GM19238 (cell line): ENCODE results near the gene NSD2.
A peak's percentile ranks its signal among the peaks of the same experiment; 100 is the strongest.
"Not testable (repeated sequence)": the region's sequence is repeated elsewhere in the genome, so short reads cannot be mapped to it uniquely, and the experiment has no call there.

Source experiments
- DNase-seq: peaks from one replicate; pipeline ENCODE4 v3.0.0; 2011; ENCODE audit warnings: low spot score; ENCODE audit not compliant: insufficient read length

Gene NSD2

DNA sequence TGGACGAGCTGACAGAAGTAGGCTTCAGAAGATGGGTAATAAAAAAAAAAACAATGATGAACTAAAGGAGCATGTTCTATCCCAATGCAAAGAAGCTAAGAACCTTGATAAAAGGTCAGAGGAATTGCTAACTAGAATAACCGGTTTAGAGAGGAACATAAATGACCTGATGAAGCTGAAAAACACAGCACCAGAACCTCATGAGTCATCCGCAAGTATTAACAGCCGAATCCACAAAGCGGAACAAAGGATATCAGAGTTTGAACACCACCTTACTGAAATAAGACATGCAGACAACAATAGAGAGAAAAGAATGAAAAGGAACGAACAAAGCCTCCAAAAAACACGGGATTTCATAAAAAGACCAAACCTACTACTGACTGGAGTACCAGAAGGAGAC, 127.1 kb downstream of the NSD2 start:
- DNase-seq = no peak

DNA sequence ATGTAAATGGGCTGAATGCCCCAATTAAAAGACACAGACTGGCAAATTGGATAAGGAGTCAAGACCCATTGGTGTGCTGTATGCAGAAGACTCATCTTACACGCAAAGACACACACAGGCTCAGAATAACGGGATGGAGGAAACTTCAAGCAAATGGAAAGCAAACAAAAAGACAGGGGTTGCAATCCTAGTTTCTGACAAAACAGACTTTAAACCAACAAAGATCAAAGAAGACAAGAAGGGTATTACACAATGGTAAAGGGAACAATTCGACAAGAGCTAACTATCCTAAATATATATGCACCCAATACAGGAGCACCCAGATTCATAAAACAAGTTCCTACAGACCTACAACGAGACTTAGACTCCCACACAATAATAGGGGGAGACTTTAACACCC, 128.1 kb downstream of the NSD2 start:
- not testable (repeated sequence) for DNase-seq

DNA sequence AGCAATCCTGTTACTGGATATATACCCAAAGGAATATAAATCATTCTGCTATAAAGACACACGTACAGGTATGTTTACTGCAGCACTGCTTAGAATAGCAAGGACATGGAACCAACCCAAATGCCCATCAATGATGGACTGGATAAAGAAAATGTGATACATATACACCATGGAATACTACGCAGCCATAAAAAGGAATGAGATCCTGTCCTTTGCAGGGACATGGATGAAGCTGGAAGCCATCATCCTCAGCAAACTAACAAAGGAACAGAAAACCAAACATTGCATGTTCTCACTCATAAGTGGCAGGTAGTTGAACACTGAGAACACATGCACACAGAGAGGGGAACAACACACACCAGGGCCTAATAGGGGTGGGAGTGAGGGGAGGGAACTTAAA, 132.2 kb downstream of the NSD2 start:
- DNase-seq = not testable (repeated sequence)

DNA sequence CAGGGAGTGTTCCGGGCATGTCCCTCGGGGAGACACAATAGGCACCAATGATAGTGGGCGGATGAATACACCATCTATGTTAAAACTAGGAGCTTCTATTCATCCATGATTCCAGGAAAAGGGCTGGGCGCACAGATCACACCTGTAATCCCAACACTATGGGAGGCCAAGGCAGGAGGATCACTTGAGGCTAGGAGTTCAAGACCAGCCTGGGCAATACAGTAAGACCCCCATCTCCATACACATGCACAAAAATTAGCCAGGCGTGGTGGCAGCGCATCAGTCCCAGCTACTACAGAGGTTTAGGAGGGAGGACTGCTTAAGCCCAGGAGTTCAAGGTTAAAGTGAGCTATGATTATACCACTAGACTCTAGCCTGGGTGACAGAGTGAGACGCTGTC, 135.2 kb downstream of the NSD2 start:
- DNase-seq = no peak

DNA sequence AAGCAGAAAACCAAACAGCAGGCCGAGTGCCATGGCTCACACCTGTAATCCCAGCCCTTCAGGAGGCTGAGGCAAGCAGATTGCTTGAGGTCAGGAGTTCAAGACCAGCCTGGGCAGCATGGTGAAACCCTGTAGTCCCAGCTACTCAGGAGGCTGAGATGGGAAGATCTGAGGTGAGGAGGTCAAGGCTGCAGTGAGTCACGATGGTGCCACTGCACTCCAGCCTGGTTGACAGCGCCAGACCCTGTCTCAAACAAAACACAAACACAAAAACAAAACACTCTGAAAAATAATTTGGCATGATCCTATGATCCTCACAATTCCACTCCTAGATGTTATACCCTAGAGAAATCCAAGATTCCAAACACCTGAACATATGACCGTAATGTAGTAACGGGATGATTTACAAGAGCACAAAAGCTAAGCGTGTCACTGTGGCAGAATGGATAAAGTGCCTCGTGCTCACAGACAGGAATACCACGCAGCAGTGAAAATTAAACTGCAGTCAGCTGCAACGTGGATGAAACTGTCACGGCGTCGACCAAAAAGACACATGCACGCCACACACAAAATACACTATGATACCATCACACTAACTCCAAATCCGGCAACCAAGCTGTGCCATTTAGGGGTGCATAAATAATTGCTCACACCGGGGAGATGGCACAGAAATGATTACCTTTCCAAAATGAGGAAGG, 135.9 kb downstream of the NSD2 start:
- DNase-seq = no peak

DNA sequence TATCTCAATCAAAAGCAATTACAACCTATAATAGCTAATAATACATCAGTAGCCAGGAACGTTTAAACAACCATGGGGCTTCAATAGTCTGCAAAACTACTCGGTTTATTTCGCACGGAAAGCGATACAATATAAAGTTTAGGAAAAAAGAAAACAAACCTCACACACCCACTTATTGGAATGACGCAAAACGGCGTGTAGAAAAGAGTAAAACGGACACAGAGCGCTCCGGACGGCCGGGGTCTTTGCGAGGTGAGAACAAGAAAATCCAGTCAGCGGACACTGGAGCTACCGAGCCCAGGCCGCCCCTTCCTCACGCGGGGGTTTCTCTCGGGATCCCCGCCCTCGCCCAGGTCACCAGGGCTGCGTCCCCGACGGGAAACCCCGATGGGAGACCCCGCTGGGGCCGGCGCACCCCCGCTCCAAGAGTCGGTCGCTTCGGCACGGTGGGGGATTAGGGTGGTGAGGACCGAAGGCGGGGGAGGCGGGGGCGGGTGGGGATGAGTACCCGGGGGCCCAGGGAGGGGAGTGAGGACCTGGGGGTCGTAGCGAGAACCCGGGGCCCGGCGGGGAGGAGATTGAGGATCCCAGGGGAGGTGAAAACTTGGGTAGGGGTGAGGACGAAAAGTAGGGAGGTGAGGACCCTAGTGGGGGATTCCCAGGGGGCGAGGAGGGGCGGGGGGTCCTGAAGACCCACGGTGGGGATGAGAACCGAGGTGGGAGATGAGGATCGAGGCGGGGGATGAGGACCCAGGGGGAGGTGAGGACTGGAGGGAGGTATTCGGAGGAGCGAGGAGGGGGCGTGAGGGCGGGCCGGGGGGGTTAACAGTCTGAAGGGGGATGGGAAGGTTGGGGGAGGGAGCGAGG, 136.8 kb downstream of the NSD2 start:
- no peak for DNase-seq

DNA sequence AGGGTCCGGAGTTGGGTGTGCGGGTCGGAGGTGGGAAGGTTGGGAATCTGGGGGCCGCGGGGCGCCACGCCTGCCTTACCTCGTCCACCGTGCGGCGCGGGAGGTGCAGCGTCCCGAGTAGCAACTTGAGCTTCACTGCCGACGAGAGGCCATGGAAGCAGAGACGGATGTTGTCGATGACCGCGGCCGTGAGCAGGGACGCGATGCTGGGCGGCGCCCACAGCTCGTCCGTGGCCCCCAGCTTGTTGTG, 137.4 kb downstream of the NSD2 start:
- DNase-seq = no peak

DNA sequence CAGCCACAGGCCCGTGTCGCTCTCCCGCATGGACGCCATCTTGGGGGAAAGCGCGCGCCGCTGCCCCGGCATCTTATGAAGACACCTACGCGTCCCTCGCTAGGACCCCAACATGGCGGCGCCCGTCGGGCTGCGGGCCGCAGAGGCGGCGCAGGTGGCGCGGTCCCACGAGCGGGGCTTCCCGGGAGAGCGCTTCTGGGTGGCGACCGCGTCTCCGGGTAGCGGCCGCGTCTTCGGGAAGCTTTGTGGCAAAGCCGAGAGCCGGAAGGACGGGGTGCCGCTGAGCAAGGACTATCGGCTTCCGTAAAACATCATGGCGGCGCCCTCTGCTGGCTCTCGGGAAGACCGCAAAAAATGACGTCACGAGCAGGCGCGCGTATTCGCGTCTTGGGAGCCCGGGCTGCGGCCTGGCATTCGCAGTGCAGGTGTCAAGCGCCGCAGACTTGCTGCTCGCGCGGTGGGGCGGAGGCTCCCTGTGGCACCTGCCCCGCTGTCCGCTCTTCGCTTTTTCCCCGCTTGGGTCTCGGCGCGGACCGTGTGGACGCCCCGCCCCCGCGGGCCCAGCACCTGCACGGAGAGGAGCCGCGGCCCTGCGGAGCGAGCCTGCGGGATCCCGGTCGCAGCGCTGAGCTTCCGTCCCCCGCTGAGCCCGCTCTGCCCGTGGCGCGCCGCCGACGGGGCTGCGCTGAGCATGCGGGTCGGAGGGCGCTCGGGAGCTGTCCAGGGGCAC, 137.9 kb downstream of the NSD2 start, which contains the start of gene NELFA:
Gene NELFA (minus strand): TSS at position 54 of the 730 bp plus-strand sequence. CDS start 15 bp downstream, at position 39.
- DNase-seq = peak; percentile 90

DNA sequence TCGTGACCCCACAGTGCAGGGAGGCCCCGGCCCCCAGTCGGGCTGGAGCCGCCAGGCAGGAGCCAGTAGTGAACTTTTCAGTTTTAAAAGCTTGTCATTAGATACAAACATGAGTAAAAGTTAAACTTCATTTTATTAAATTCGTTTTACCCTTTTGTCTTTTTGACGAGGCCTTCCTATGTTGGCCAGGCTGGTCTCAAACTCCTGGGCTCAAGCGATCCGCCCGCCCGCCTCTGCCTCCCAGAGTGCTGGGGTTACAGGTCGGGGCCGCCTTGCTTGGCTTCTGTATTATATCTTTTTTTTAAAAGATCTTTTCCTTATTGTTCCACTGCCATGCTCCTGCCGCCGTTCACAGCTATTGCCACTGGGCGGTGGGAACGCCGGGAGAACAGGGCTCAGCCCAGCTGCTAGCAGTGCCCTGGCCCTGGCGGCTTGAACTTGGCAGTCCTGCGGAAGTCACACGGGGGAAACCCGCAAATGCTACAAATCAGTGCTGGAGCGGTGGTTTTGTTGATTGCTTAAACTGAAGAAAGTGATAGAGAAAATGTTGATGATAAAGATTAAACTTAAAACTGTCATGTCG, 138.5 kb downstream of the NSD2 start:
- DNase-seq = peak; percentile 49

DNA sequence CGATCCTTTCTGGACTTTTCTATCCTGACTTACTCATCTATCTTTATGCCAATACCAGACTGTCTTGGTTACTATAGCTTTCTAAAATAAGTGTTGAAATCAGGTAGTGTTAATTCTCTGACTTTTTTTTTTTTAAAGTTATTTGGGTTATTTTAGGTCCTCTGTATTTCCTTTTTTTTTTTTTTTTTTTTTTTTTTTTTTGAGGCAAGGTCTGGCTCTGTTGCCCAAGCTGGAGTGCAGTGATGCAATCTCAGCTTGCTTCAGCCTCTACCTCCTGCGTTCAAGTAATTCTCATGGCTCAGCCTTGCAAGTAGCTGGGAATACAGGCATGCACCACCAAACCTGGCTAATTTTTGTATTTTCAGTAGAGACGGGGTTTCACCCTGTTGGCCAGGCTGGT, 140.4 kb downstream of the NSD2 start:
- DNase-seq = no peak

DNA sequence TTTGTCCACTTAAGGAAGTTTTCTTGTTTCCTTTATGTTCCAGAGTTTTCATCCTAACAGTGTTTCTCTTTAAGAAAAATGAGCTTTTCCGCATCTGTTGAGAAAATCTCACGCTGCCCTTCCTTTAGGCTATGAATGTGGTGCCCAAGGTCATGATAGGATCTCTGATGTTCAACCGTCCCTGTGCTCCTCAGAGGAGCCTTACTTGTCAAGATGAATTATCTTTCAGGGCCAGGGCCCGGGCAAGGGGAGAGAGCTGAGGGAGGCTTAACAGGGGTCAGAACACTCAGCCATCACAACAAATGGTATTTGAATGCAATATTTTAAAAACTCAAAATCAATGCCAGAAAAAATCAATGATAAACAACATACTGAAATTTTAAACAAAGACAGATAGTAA, 143.8 kb downstream of the NSD2 start:
- DNase-seq = no peak

DNA sequence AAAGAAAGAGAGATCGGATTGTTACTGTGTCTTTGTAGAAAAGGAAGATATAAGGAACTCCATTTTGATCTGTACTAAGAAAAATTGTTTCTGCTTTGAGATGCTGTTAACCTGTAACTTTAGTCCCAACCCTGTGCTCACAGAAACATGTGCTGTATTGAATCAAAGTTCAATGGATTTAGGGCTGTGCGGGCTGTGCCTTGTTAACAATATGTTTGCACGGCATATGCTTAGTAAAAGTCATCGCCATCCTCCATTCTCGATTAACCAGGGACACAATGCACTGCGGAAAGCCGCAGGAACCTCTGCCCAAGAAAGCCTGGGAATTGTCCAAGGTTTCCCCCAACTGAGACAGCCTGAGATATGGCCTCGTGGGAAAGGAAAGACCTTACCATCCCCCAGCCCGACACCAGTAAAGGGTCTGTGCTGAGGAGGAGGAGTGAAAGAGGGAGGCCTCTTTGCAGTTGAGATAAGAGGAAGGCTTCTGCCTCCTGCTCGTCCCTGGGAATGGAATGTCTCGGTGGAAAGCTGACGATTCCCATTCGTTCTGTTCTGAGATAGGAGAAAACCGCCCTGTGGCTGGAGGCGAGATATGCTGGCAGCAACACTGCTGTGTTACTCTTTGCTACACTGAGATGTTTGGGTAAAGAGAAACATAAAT, 150.3 kb downstream of the NSD2 start:
- not testable (repeated sequence) for DNase-seq

DNA sequence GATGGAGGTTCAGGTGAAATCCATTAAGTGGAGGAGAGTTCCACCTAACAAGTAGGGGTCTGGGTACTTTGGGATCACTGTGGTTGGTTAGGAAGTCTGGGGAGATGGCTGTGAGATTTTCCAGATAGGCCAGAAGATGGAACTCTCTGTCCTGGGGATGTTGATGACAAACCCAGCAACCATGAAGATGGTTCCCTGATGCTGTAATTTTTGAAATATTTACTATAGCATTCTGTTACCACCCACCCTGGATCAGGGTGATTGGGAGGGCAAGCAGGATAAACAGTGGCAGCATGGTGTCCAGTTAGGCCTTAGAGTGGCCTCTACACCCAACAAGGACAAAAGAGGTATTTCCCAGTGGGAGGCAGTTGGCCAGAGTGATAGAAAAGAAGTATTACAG, 153.5 kb downstream of the NSD2 start:
- DNase-seq = no peak

DNA sequence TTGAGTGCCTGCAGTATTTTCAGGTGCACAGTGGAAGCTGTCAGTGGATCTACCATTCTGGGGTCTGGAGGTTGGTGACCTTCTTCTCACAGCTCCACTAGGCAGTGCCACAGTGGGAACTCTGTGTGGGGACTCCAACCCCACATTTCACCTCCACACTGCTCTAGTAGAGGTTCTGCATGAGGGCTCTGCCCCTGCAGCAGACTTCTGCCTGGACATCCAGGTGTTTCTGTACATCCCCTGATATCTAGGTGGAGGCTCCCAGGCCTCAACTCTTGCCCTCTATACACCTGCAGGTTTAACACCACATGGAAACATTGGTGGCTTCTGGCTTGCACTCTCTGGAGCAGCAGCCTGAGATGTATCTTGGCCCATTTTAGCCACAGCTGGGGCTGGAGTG, 154.6 kb downstream of the NSD2 start:
- no peak for DNase-seq

DNA sequence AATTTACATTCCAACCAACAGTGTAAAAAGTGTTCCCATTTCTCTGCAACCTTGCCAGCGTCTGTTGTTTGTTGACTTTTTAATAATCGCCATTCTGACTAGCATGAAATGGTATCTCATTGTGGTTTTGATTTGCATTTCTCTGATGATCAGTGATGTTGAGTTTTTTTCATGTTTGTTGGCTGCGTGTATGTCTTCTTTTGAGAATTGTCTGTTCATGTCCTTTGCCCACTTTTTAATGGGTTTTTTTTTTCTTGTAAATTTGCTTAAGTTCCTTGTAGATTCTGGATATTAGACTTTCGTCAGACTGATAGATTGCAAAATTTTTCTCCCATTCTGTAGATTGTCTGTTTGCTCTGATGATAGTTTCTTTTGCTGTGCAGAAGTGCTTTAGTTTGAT, 155.9 kb downstream of the NSD2 start:
- not testable (repeated sequence) for DNase-seq

DNA sequence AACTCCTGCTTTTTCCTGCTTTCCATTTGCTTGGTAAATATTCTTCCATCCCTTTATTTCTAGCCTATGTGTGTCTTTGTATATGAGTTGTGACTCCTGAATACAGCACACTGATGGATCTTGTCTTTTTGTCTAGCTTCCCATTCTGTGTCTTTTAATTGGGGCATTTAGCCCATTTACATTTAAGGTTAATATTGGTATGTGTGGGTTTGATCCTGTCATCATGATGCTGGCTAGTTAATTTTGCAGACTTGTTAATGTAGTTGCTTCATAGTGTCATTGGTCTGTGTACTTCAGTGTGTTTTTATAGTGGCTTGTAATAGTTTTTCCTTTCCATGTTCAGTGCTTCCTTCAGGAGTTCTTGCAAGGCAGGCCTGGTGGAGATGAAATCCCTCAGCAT, 160.0 kb downstream of the NSD2 start:
- not testable (repeated sequence) for DNase-seq
